Subcutaneous adipose tissue (tissue), 4 donors: ENCODE data around the gene DLX1. TPM values are rescaled to one million over a fixed set of nuclear protein-coding genes. Genes with fewer than 3 reads are reported as not detected.

Source experiments
- total RNA-seq, 4 donors: library from RNA; depleted of rRNA; stranded (reverse); fragments of >200 nt; gene quantifications; one replicate each; pipeline ENCODE4 v1.1.0, GENCODE V29; 2016
- TF ChIP-seq, protein P1 (sequence below): fragments of 450-650 bp; IDR thresholded peaks from one replicate; pipeline ENCODE4 v1.5.1; 2016; ENCODE audit warnings: low read depth, mild to moderate bottlenecking, control low read depth, antibody characterized with exemption, moderate library complexity

Gene DLX1
- total RNA-seq, 4 donors from 2014 or later: not detected

DNA sequence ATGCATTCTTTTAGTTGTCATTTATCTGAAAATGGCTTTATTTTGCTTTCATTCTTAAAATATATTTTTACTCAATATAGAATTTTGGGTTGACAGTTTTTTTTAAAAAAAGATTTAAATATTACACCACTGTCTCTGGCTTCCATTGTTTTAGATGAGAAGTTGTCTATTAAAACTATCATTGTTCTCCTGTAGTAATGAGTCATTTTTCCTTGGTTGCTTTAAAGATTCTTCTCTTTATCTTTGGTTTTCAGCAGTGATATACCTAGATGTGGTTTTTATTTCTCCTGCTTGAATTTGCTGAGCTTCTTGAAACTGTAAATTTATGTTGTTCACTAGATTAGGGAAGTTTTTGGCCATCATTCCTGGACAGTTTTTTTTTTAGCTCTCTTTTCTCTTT, 44.1 kb downstream of the DLX1 start:
- TF ChIP-seq, protein P1, sequence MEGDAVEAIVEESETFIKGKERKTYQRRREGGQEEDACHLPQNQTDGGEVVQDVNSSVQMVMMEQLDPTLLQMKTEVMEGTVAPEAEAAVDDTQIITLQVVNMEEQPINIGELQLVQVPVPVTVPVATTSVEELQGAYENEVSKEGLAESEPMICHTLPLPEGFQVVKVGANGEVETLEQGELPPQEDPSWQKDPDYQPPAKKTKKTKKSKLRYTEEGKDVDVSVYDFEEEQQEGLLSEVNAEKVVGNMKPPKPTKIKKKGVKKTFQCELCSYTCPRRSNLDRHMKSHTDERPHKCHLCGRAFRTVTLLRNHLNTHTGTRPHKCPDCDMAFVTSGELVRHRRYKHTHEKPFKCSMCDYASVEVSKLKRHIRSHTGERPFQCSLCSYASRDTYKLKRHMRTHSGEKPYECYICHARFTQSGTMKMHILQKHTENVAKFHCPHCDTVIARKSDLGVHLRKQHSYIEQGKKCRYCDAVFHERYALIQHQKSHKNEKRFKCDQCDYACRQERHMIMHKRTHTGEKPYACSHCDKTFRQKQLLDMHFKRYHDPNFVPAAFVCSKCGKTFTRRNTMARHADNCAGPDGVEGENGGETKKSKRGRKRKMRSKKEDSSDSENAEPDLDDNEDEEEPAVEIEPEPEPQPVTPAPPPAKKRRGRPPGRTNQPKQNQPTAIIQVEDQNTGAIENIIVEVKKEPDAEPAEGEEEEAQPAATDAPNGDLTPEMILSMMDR: no peak

DNA sequence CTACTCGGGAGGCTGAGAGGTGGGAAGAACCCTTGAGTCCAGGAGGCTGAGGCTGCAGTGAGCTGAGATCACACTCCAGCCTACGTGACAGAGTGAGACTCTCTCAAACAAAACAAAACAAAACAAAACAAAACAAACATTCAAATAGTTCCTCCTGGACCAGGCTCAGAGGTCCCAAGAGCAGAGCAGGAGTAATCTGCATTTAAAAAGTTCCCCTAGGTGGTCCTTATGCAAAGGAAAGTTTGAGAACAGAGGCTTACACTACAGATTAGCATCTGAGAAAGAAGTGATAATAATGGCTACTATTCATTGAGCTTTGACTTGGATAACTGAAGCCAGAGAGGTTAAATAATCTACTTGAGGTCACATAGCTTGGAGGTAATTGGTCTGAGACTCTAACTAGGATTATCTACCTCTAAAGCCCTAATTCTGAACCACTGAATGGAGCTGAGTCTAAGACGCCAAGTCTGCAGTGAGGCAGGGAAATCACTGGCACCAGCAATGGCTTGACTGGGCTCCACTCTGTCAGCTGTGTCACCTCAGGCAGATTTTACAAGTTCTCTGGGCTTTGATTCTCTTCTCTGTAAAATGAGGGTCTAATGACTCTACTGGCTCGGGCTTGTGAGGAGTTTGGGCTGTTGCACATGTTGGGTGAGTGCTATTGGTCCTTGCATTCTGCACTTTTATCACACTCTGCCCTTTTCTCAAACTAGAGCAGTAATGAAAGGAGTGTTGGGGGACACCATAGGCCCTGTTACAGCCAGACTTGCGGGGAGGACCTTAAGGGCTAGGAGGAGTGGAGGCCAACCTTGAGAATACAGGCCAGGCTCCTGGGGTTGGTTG, 46.6 kb downstream of the DLX1 start:
- TF ChIP-seq, protein P1: no peak

DNA sequence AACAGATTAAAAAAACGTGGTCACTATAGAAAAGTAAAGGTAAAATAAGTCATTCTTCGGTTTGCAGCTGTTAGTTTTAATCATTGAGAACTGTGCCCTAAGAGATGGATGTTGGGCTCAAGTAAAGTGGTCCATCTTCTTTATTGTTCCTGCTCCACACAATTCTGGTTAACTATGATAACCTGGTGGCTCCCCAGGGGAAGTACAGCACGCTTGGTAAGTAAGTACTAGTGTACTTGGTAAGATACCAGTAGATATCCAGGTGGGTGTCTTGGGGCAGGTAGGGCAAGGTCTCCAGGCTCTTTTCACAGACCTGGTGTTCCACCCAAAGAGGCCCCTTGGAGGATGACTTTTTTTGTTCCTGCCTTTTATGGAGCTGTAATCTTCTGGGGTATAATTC, 49.0 kb downstream of the DLX1 start:
- TF ChIP-seq, protein P1: no peak

DNA sequence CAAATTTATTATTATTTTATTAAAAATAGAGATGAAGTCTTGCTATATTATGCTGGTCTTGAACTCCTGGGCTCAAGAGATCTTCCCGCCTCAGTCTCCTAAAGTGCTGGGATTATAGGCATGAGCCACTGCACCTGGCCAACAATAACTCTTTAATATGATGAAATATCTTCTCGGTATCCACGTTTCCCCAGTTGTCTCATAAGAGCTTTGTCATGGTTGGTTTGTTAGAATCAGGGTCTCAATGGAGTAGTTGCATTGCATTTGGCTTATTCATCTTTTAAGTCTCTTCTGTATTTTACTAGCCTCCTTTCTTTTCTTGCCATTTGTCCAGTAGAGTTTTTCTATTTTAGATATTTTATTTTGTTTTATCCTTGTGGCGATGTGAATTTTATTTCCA, 50.1 kb downstream of the DLX1 start:
- TF ChIP-seq, protein P1: no peak

DNA sequence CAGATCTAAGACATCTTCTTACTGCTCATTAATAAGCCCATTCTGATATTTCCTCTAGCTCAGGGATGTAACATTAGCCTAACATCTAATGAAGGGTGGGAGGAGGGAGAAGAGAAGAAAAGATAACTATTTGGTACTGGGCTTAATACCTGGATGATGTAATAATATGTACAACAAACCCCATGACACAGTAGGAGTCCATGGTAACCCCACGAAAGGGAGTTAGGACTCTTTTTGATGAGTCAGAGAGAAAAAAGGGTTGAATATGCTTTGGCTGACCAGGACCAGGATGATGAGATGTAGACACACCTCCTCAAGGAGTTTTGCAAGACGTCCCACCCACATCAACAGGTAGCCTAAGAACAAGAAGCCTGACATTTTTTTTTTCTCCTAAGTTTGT, 51.8 kb downstream of the DLX1 start:
- TF ChIP-seq, protein P1: no peak

DNA sequence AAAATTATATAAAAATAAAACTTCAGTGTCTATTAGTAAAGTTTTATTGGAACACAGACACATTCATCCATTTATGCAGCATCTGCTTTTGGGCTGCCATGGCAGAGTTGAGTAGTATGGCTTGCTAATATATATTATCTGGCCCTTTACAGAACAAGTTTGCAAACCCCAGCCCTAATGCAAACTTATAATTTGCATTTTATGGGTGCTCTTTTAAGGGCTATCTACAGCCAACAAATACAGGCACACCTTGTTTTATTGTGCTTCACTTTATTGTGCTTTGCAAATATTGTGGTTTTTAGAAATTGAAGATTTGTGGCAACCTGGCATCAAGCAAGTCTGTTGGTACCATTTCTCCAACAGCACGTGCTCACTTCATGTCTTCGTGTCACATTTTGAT, 52.6 kb downstream of the DLX1 start:
- TF ChIP-seq, protein P1: no peak

Other genes starting within 250 kb of the DLX1 start
- gene SLC25A12, start 191.3 kb upstream of the DLX1 start, total RNA-seq: 10 to 100 TPM; 12.4 to 24.0 (median 14.6) TPM
- gene HAT1, start 163.0 kb upstream of the DLX1 start, total RNA-seq: 10 to 100 TPM; 17.0 to 38.6 (median 22.7) TPM
- gene METAP1D, start 85.6 kb upstream of the DLX1 start, total RNA-seq: 10 to 100 TPM in 1 of 4 donors, 1 to 10 TPM in 3; 4.8 to 14.3 (median 6.6) TPM
- not detected for gene DLX2, start 17.4 kb downstream of the DLX1 start, total RNA-seq